Spleen (tissue), 7 donors: ENCODE measurements around the gene MXRA7.

Experiments used
- CTCF ChIP-seq, 11 experiments: fragments of 200-600 bp in 7 of 11; fragments of 450-650 bp in 4 of 11; sonication (generic) in 4 of 11; IDR thresholded peaks in 8 of 11; conservative IDR thresholded peaks in 3 of 11; 1 replicate in 7 of 11; 2 replicates in 4 of 11; pipeline versions ENCODE4 v1.4.0 to v1.8.0; 2016 to 2021; ENCODE audit warnings: antibody characterized with exemption in 11 of 11, inconsistent platforms in 4 of 11, mild to moderate bottlenecking in 1 of 11
- POLR2AphosphoS5 ChIP-seq, 3 donors: sonication (generic); formaldehyde crosslinking; IDR thresholded peaks; one replicate each; pipeline ENCODE4 v1.5.1; 2017; ENCODE audit warnings: antibody characterized with exemption in 3 of 3
- donor health status: DM: no; HTN: no; CAD: no; lungs with moderate emphysema.
- donor health status: DM: no; HTN: no; CAD: no.
- donor health status: DM: no; HTN: no; CAD: no.

GRCh38 chr17:76659928-76660655 lies 50.7 kb downstream of the MXRA7 start:
- no peak for TF ChIP-seq CTCF (IDR thresholded peaks at IDR 0.05 in 8 of 11, conservative IDR thresholded peaks at IDR 0.05 in 3 of 11)
- peak in 1 of 3 donors; percentile 23 for TF ChIP-seq POLR2AphosphoS5 (IDR thresholded peaks at IDR 0.05)
